Adrenal gland (tissue), 12 donors: Measurements from ENCODE around the gene NFIB. TPM values are rescaled to one million over a fixed set of nuclear protein-coding genes. Genes with fewer than 3 reads are reported as not detected.

Source experiments
- DNase-seq, 7 donors: peaks; one replicate each; pipeline ENCODE4 v3.0.0-alpha.2; 2019 to 2020
- H3K27ac ChIP-seq, 5 donors: fragments of 200-600 bp; sonication (generic) in 4 of 5; 1 replicate in 3 of 5; 2 replicates in 2 of 5; pipeline versions ENCODE4 v1.5.1 to v1.8.0; 2016 to 2020; ENCODE audit warnings: mild to moderate bottlenecking in 1 of 5
- H3K27me3 ChIP-seq: fragments of 200-600 bp; 2 replicates; pipeline ENCODE4 v1.8.0; 2021
- H3K36me3 ChIP-seq, 2 donors: fragments of 200-600 bp; replicated peaks in 1 of 2; 1 replicate in 1 of 2; 2 replicates in 1 of 2; pipeline versions ENCODE4 v1.5.1 to v1.8.0; 2018 to 2022
- H3K4me1 ChIP-seq, 2 donors: fragments of 200-600 bp; replicated peaks in 1 of 2; 1 replicate in 1 of 2; 2 replicates in 1 of 2; pipeline versions ENCODE4 v1.5.1 to v1.8.0; 2018 to 2021
- H3K4me3 ChIP-seq, 4 donors: fragments of 200-600 bp; sonication (generic) in 3 of 4; one replicate each; pipeline ENCODE4 v1.5.1; 2016 to 2018
- H3K9me3 ChIP-seq, 3 donors: fragments of 200-600 bp; sonication (generic) in 1 of 3; replicated peaks in 1 of 3; 1 replicate in 2 of 3; 2 replicates in 1 of 3; pipeline versions ENCODE4 v1.5.1 to v1.8.0; 2016 to 2021
- POLR2A ChIP-seq, 2 donors: fragments of 450-650 bp; IDR thresholded peaks; one replicate each; pipeline ENCODE4 v1.6.1; 2017; ENCODE audit warnings: antibody characterized with exemption in 2 of 2, mild to moderate bottlenecking in 2 of 2, moderate library complexity in 1 of 2
- WGBS, 4 donors: extraction: QIAGEN DNeasy Blood & Tissue Kit in 2 of 4; methylation state at CpG; one replicate each; pipeline versions ENCODE4 v1.1.5 to v1.1.7; 2013 to 2017; 5-methylcytosine and 5-hydroxymethylcytosine counted together
- intact Hi-C, 2 donors: fragments of 100-400 bp; cut with DNase I; formaldehyde crosslinking; loops; one replicate each; pipeline versions ENCODE4 v1.14.1 to v1.15.0; 2022 to 2023
- polyA plus RNA-seq, 3 donors: library from polyadenylated mRNA; stranded (reverse); fragments of 200-250 nt in 2 of 3; fragments of 350-450 nt in 1 of 3; fragmentation: Illumina TruSeq in 1 of 3; extraction: RNeasy Lipid Tissue Mini Kit (QIAGEN cat#74804) in 1 of 3; gene quantifications; one replicate each; pipeline ENCODE4 v1.2.3, GENCODE V29; 2013 to 2014
- total RNA-seq, 9 donors: library from RNA; depleted of rRNA in 4 of 9; stranded (reverse); fragments of >200 nt in 4 of 9; fragments of 120-200 nt in 1 of 9; fragmentation: NEBNext Ultra II Directional in 1 of 9; extraction: Animal tissue kit (Norgen Biotek cat#: 25700) in 1 of 9; gene quantifications; one replicate each; pipeline versions ENCODE4 v1.1.0 to v1.2.4, GENCODE V29; 2013 to 2023
- TF ChIP-seq, protein P1 (sequence below), 6 experiments: fragments of 450-650 bp in 4 of 6; fragments of 200-600 bp in 2 of 6; sonication (generic) in 1 of 6; IDR thresholded peaks; 1 replicate in 5 of 6; 2 replicates in 1 of 6; pipeline versions ENCODE4 v1.5.1 to v1.8.0; 2016 to 2021; ENCODE audit warnings: antibody characterized with exemption in 6 of 6, mild to moderate bottlenecking in 2 of 6, moderate library complexity in 1 of 6
- donor health status: healthy with polysubstance abuse.
- donor health status: Bipolar disorder and iron deficiency.
- donor health status: DM: yes; HTN: yes; CAD: no.
- donor health status: DM: no; HTN: no; CAD: no.
- donor health status: DM: no; HTN: no; CAD: no.
- donor health status: DM: yes; HTN: yes; CAD: no.

Gene NFIB
- total and polyA plus RNA-seq, 12 donors: 10.9 to 84.1 (median 43.0) TPM

DNA sequence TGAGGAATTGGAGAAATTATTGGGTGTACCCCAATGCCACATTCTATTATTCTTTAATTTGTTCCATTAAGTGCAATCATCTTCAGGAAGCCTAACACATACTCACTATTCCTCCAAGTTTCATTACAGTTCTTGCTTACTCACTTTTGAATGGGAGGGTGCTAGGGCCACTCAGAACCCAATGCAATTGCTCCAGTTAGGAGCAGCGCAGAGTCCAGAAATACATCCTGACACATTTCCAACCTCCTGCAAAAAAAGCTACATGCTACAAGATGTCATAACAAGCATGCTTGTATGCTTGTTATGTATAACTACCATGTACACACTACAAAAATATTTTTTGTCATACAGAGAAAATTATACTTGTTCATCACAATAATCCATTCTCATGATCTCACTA lies 27.8 kb downstream of the NFIB start:
- H3K36me3 ChIP-seq: no peaks in the 10 kb centered on the region
- H3K4me1 ChIP-seq: peaks cover 0 to 15% of the 10 kb centered on the region in 2 donors
- intact Hi-C loops: no loop called here
- H3K4me3 ChIP-seq: no peak overlapping the region
- no peak overlapping the region for H3K27ac ChIP-seq
- WGBS, 4 donors: 85 to 95% (median 93%) methylated on average over 1 of the region's 1 CpG
- H3K9me3 ChIP-seq: no peaks in the 10 kb centered on the region
- no peak for DNase-seq
- TF ChIP-seq, protein P1, sequence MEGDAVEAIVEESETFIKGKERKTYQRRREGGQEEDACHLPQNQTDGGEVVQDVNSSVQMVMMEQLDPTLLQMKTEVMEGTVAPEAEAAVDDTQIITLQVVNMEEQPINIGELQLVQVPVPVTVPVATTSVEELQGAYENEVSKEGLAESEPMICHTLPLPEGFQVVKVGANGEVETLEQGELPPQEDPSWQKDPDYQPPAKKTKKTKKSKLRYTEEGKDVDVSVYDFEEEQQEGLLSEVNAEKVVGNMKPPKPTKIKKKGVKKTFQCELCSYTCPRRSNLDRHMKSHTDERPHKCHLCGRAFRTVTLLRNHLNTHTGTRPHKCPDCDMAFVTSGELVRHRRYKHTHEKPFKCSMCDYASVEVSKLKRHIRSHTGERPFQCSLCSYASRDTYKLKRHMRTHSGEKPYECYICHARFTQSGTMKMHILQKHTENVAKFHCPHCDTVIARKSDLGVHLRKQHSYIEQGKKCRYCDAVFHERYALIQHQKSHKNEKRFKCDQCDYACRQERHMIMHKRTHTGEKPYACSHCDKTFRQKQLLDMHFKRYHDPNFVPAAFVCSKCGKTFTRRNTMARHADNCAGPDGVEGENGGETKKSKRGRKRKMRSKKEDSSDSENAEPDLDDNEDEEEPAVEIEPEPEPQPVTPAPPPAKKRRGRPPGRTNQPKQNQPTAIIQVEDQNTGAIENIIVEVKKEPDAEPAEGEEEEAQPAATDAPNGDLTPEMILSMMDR (IDR thresholded peaks at IDR 0.05): no peak
- no peak for TF ChIP-seq POLR2A (IDR thresholded peaks at IDR 0.05)
- no peaks in the 10 kb centered on the region for H3K27me3 ChIP-seq

DNA sequence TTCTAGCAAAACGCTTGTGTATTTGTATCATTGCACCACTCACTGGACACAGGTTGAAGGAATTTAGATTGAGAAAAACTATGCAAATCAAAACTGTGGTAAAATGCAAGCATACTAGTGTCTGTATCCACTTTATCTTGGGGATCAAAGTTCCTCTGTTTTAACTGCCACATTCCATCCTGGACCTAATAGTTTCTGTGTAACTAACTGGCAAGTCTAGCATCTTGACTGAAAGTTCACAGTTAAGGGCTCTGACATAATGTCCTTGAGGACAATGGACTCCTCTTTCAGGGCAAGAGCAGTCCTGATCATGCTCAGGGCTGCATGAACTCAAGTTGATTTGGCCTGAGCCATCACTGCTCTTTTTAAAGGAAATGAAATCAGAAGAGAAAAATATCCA lies 30.7 kb downstream of the NFIB start:
- H3K4me3 ChIP-seq: no peak overlapping the region
- no peaks in the 10 kb centered on the region for H3K27me3 ChIP-seq
- TF ChIP-seq, protein P1 (IDR thresholded peaks at IDR 0.05): no peak
- TF ChIP-seq POLR2A (IDR thresholded peaks at IDR 0.05): no peak
- DNase-seq: no peak
- H3K36me3 ChIP-seq: no peaks in the 10 kb centered on the region
- WGBS, 4 donors: 76 to 88% (median 79%) methylated on average over 1 of the region's 1 CpG
- H3K9me3 ChIP-seq: no peaks in the 10 kb centered on the region
- intact Hi-C loops: no loop called here
- H3K4me1 ChIP-seq: peaks cover 0 to 11% of the 10 kb centered on the region in 2 donors
- no peak overlapping the region for H3K27ac ChIP-seq

DNA sequence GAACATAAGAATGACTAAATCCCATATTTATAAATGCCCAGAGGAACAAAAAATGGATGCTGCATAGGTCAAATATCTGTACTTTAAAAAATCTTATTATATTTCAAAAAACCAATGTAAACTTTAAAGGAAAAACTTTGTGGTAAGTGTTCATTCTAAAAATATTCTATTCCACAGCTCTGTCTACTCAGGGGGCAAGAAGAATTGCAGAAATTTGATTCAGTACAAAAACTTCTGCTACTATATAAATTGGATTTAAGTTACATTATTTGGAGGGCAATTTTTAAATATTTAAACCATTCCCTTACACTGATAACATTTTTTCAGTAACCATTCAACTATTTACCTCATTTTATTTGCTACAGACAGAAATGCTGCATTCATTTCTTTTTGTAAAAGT lies 32.1 kb downstream of the NFIB start:
- Histone ChIP-seq H3K36me3 (no peaks in the 10 kb centered on the region), H3K27me3 (no peaks in the 10 kb centered on the region), H3K9me3 (no peaks in the 10 kb centered on the region), H3K4me1 (peaks cover 4 to 20% of the 10 kb centered on the region in 2 donors), H3K4me3 (no peak overlapping the region), H3K27ac (no peak overlapping the region)
- DNase-seq: no peak
- intact Hi-C loops: no loop called here
- TF ChIP-seq, protein P1 (IDR thresholded peaks at IDR 0.05): no peak
- TF ChIP-seq POLR2A (IDR thresholded peaks at IDR 0.05): no peak

DNA sequence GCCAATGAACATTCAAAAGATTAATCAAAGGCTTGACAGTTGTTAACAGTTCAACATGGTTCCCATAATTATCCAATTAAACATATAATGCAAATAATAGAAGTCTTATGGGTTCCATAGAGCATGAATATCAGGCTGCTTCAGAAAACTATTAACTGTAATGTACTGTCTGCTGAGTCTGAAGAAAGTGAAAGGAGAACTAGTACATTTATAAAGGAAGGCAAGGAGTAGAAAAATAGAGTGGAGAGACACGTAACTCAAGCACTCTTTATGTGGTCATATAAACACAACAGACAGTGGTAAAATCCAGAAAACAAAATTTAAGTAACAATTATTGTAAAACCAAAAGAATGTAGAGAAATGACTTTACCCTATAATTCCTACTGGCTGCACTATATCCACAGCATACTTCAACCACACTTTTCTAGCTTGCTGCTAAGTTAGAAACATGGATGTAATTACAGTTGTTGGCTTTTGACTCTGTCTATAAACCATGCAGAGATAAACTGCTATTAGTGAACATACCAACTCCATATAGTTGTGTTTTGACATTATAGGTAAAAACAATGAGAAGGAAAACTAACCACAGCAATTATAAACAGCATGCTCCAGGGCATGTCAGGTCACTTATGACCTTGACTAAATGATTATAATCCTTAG lies 32.7 kb downstream of the NFIB start:
- Histone ChIP-seq H3K27me3 (no peaks in the 10 kb centered on the region), H3K9me3 (no peaks in the 10 kb centered on the region), H3K27ac (no peak overlapping the region), H3K4me3 (no peak overlapping the region), H3K4me1 (peaks cover 4 to 24% of the 10 kb centered on the region in 2 donors), H3K36me3 (no peaks in the 10 kb centered on the region)
- intact Hi-C loops: no loop called here
- TF ChIP-seq POLR2A (IDR thresholded peaks at IDR 0.05): no peak
- TF ChIP-seq, protein P1 (IDR thresholded peaks at IDR 0.05): no peak
- WGBS, 4 donors: 0 to 54% (median 11%) methylated on average over 1 of the region's 1 CpG
- no peak for DNase-seq
